ENCODE results near the gene FNDC1.

The FNDC1 gene

DNA sequence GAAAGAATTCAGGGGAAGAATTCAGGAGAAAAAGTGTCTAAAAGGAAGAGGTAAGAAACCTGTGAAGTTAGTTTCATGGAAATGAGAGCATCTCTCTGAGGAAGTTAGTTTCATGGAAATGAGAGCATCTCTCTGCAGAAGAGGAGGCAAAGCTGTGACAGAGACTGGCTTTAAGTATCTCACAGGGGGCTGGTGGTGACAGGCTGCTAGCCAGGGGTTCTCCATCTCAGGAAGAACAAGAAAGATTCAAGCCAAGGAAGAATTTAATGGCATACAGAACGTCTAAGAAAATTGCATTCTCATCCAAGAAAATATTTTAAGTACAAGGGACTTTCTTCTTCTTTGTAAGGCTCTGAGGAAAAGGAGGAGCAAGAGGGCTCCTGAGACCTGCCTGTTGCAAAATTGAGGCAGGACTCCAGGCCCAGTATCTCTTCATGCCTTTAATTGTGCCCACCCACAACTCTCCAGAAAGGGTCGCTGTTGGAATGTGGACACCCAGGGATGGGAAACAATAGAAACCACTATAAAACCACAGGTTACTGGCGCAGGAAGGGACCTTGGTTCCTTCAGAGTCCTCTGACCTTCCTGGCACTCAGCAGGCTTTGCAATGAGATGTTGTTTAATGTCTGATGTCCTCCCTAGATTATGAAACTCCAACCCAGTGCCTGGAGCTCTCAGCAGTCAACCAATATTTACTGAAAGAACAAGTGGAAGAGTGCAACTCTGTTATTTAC is 136.8 kb downstream of the FNDC1 start:
- Mint-ChIP-seq H3K4me3 (no peak overlapping the region), H3K9me3 (no peaks in the 10 kb centered on the region), H3K27me3 (ENCODE audit: low read depth) (peaks cover 3% of the 10 kb centered on the region), H3K27ac (no peak overlapping the region), H3K4me1 (ENCODE audit: low read depth) (no peaks in the 10 kb centered on the region), H3K36me3 (ENCODE audit: low read depth) (no peaks in the 10 kb centered on the region)

DNA sequence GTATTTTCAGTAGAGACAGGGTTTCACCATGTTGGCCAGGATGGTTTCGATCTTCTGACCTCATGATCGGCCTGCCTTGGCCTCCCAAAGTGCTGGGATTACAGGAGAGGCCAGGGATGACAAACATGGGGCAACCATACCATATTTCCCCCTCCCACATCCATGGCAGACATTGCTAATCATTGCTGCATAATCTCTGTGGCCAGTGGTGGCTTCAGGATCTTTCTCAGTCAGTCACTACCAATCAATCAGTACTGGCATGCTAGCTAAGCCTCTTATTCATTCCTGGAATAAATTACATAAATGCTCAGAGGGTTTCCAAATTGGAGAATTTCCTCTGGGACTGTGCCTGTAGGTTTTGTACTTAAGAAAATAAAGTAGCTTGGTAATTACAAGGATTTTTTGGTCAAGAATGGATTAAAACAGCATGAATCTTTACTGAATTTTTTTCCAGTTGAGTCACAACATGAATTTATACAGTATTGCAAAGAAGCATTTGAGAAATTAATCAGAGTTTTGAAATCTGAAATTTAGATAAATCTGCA is 138.1 kb downstream of the FNDC1 start:
- Mint-ChIP-seq H3K27me3 (ENCODE audit: low read depth) (peaks cover 4% of the 10 kb centered on the region), H3K9me3 (no peaks in the 10 kb centered on the region), H3K36me3 (ENCODE audit: low read depth) (no peaks in the 10 kb centered on the region), H3K4me3 (no peak overlapping the region), H3K4me1 (ENCODE audit: low read depth) (no peaks in the 10 kb centered on the region), H3K27ac (no peak overlapping the region)

DNA sequence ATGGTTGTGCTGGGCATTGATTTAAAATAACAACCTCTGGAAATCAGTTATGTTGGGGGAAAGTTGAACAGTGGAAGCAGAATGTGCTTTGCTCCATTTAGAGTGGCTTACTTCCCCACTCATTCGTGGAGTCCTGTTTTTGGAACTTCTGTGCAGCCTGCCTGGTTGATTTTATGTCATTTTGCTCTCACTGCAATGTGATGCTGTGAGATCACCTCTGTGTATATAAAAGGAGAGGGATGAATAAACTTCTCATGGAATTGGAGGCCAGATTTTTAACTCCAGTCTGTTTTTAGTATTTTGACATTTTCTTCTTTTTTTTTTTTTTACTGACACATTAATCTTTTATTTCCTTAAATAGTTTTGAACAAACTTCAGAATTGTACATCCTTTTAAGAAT is 139.0 kb downstream of the FNDC1 start:
- Mint-ChIP-seq H3K4me1 (ENCODE audit: low read depth) (no peaks in the 10 kb centered on the region), H3K4me3 (no peak overlapping the region), H3K36me3 (ENCODE audit: low read depth) (no peaks in the 10 kb centered on the region), H3K27ac (no peak overlapping the region), H3K9me3 (no peaks in the 10 kb centered on the region), H3K27me3 (ENCODE audit: low read depth) (peaks cover 4% of the 10 kb centered on the region)

DNA sequence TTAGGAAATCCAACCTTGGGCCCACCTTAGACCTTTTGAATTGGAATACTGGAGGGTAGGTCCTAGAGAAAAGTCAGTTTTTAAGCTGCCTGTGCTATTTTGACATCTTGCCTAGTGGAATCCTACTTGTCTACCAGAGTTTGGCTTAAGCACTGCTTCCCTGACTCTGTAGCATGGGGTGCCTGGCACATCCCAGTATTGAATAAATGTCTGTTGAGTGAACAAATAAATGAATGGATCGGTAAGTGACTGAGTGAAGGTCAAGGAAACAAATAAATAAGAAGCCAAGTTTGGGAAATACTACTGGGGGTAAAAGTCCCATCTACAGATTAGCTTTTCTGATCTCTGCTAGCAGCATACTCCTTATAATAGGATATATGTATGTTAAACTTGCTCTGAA is 140.5 kb downstream of the FNDC1 start:
- Mint-ChIP-seq H3K27me3 (ENCODE audit: low read depth) (peaks cover 4% of the 10 kb centered on the region), H3K36me3 (ENCODE audit: low read depth) (no peaks in the 10 kb centered on the region), H3K4me3 (no peak overlapping the region), H3K27ac (no peak overlapping the region), H3K9me3 (no peaks in the 10 kb centered on the region), H3K4me1 (ENCODE audit: low read depth) (no peaks in the 10 kb centered on the region)

DNA sequence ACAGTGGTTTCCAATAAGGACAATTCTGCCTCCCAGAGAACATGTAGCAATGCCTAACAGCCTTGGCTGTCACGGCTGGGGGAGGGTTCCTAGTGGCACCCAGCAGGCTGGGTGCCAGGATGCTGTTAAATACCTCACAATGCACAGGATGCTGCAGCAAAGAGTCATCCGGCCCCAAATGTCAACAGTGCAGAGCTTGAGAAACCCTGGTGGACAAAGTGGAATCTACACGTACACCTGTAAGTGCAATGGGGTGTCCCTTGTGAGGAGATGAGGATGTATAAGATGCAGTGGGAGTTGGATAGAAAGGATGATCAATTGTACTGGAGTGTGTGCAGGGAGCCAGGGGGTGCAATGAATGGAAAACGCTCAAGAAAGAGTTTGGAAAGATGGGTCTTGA is 142.4 kb downstream of the FNDC1 start:
- no peak overlapping the region for H3K4me3 Mint-ChIP-seq
- no peak overlapping the region for H3K27ac Mint-ChIP-seq
- H3K36me3 Mint-ChIP-seq (ENCODE audit: low read depth): no peaks in the 10 kb centered on the region
- H3K27me3 Mint-ChIP-seq (ENCODE audit: low read depth): peaks cover 4% of the 10 kb centered on the region
- no peaks in the 10 kb centered on the region for H3K4me1 Mint-ChIP-seq (ENCODE audit: low read depth)
- H3K9me3 Mint-ChIP-seq: no peaks in the 10 kb centered on the region

DNA sequence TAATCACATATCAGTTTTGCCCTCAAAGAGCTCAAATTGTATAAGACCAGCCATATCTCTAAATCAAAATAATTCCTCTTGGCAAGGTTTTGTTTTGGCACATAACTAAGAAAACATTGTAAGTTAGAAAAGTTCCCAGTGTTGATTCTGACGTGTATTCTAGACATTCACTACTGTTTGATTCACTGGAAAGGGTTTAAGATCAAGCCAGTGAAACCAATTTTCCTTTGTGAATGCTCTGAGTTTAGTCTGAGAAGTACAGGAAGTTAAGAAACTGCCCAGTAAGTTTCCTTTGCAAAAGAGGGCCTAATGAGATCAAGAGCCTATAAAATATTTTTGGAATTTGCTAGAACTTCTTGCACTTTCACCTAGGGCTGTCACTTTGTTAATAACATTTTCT is 143.0 kb downstream of the FNDC1 start:
- H3K36me3 Mint-ChIP-seq (ENCODE audit: low read depth): no peaks in the 10 kb centered on the region
- H3K4me3 Mint-ChIP-seq: no peak overlapping the region
- no peaks in the 10 kb centered on the region for H3K4me1 Mint-ChIP-seq (ENCODE audit: low read depth)
- no peaks in the 10 kb centered on the region for H3K9me3 Mint-ChIP-seq
- H3K27ac Mint-ChIP-seq: no peak overlapping the region
- H3K27me3 Mint-ChIP-seq (ENCODE audit: low read depth): peaks cover 4% of the 10 kb centered on the region

DNA sequence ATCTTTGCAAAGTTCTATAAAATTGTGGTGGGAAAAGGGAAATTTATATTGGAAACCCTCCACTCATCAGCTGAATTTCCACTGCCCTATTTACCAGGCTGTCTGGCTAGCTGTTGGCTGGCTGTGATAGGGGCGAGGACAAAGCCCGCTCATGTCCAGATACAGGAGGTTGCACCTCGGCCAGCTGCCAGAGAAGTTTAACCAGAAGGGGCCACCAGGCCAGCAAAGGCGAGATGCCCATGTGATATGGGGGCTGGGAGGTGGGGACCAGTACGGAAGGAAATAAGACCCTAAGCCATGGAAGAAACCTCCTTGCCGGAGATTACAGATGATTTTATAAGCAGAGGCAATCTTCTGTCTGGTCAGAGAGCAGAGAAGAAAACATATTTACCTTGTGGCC is 143.8 kb downstream of the FNDC1 start:
- no peaks in the 10 kb centered on the region for H3K36me3 Mint-ChIP-seq (ENCODE audit: low read depth)
- no peak overlapping the region for H3K4me3 Mint-ChIP-seq
- no peaks in the 10 kb centered on the region for H3K9me3 Mint-ChIP-seq
- no peak overlapping the region for H3K27ac Mint-ChIP-seq
- H3K4me1 Mint-ChIP-seq (ENCODE audit: low read depth): no peaks in the 10 kb centered on the region
- peaks cover 6% of the 10 kb centered on the region for H3K27me3 Mint-ChIP-seq (ENCODE audit: low read depth)

DNA sequence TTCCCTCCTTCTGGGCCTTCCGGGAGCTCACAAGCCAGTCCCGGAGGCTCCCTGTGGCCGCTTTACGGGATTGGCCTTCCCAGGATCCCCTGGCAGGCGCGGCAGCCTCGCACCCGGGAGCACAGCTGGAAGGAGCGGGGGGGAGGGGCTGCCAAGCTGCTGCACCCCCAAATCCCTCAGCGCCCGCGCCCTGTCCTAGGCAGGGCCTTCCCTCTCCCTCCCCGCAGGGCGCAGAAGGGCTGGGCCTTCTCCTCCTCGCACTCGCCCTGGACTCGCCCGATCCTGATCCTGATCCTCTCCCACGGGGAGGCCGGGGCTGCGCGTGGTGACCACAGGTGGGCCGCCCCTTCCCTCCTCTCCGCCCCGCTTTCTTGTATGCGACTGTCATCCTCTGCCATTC is 146.4 kb downstream of the FNDC1 start:
- Mint-ChIP-seq H3K27me3 (ENCODE audit: low read depth) (peaks cover 20% of the 10 kb centered on the region), H3K9me3 (no peaks in the 10 kb centered on the region), H3K27ac (no peak overlapping the region), H3K4me1 (ENCODE audit: low read depth) (no peaks in the 10 kb centered on the region), H3K36me3 (ENCODE audit: low read depth) (no peaks in the 10 kb centered on the region), H3K4me3 (no peak overlapping the region)

DNA sequence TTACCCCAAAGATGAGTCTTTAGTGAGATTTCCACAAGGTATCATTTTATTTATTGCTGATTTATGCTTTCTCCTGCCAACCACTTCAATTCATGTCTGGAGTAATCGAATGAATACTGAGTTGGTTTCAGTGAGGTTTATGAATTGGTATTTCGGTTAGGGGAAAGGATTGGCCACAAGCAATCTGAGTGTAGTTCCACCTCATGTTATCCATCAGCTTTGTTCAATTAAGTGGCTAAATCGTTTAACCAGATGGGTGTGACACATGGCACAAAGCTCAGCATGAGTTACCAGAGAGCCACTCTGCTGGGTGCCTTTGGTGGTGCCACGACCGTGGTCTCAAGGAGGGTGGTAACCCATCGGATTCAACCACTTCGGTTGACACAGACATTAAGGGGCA is 148.2 kb downstream of the FNDC1 start:
- Mint-ChIP-seq H3K9me3 (no peaks in the 10 kb centered on the region), H3K4me1 (ENCODE audit: low read depth) (no peaks in the 10 kb centered on the region), H3K27me3 (ENCODE audit: low read depth) (peaks cover 16% of the 10 kb centered on the region), H3K4me3 (no peak overlapping the region), H3K27ac (no peak overlapping the region), H3K36me3 (ENCODE audit: low read depth) (no peaks in the 10 kb centered on the region)

DNA sequence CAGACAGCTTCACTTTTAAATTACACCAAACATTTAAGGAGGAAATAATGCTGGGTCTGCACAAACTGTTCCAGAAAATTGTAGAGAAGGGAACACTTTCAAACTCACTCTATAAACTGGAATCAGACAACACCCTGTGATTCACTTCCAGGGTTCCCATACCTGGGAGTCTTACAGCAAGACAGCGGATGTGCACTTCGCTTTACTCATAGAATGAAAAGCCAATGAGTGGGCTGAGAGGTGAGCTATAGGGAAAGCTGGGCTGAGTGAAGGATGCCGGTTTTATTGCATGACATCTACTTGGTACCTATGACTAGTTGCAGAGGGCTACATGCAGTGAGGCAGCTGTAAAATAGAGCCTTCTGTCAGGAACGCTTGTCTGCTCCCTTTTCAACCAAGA is 152.1 kb downstream of the FNDC1 start:
- no peak overlapping the region for H3K4me3 Mint-ChIP-seq
- H3K36me3 Mint-ChIP-seq (ENCODE audit: low read depth): no peaks in the 10 kb centered on the region
- H3K4me1 Mint-ChIP-seq (ENCODE audit: low read depth): no peaks in the 10 kb centered on the region
- H3K9me3 Mint-ChIP-seq: no peaks in the 10 kb centered on the region
- H3K27me3 Mint-ChIP-seq (ENCODE audit: low read depth): peaks cover 16% of the 10 kb centered on the region
- H3K27ac Mint-ChIP-seq: no peak overlapping the region
